ENCODE measurements around the gene SUPT4H1.

The SUPT4H1 gene

GRCh38 chr17:58316260-58316960, 35.6 kb downstream of the SUPT4H1 start:
- DNase-seq: no peak

DNA sequence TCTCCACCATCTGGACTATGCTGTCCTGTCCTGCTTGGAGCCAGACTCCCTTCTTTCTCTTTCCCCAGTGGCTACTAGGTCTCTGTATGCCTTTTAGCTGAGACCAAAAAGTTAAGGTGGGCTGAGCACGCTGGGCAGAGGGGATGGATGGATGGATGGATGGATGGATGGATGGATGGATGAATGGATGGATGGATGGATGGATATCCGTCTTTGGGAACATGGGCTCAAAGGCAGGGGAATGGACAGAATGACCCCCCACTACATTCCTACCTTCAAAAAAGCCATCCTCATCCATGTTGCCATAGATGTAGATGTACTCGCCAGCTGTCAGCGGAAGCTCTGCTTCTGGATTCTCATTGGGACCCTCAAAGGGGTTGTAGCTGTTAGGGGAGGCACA, 36.3 kb downstream of the SUPT4H1 start:
- no peak for DNase-seq

DNA sequence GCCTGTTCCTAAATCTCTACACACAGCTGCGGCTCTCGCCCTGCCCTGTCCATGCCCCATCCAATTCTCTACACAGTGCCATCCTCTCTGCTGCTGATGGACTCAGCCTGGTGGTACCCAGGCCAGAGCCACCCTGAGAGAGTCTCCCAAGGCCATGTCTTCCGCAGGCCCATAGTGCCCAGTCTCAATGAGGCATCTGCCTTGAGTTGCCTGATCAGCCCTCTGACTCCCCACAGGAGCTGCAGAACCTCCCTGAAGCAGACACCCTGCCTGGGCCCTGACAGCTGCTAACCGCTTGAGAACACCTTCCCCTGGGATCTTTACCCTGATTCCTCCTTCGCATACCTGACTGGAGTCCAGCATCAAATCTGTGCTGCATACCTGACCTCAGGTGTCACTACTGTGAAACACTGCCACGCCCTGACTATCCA, 36.7 kb downstream of the SUPT4H1 start:
- no peak for DNase-seq

DNA sequence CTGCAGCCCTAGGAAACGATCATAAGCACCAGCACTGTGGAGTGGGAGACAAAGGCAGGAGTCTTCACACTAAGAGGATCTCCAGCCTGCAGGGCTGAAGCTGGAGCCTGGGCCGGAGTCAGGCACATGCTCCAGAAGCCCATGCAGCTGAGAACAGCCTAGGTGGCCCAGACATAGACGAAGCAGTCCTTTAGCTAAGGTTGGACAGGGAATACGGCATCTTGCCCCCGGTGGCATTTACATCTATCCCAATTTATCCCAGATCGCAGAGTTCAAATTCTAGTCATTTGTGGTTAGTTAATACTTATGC, 37.3 kb downstream of the SUPT4H1 start:
- DNase-seq: no peak

- DNase-seq: no peak
Observed at GRCh38 chr17:58313815-58314705, 37.9 kb downstream of the SUPT4H1 start.

- DNase-seq: no peak
Observed at GRCh38 chr17:58312829-58313228, 39.2 kb downstream of the SUPT4H1 start.

GRCh38 chr17:58312021-58312630, 39.9 kb downstream of the SUPT4H1 start:
- DNase-seq: no peak

GRCh38 chr17:58311429-58311894, 40.5 kb downstream of the SUPT4H1 start:
- no peak for DNase-seq

DNA sequence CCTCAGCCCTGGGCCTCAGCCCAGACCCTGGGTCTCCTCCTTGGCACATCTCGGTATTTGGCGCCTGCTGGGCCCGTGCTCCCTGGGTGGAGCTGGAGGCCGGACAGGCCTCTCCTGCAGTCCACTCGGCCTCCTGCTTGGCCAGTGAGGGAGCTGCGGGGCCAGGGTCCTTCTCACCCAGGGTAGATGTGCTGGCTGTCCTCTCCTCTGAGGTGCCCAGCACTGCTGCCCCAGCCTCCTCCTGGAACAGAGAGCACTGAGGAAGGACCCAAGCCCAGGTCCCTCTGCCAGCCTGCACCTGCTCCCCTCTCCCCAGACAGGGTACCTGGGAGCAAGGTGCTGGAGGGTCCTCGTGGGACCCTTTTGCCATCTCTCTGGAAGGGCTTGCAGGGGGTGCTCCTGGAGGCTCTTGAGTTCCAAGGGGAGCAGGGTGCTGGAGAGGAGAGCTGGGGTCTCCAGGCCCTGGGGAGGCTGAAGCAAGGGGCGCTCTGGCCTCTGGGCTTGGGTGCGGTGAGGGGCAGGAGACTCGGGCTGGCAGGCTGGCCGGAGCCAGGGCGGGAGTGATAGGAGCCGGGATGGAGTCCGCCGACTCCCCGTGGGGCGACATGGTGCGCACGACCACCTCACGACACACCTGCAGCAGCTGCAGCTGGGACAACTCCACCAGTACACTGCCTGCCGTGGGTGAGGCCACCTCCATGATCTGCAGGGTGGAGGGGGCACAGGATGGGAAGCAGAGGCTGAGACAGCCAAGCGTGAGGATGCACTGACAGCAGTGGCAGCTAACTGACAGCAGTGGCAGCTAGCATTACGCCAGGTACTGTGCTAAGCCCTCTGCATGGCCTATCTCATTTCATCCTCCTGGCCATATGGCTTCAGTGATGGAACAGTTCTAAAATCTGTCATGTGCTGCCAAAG, 41.2 kb downstream of the SUPT4H1 start:
- DNase-seq: no peak

GRCh38 chr17:58309918-58310259, 42.1 kb downstream of the SUPT4H1 start:
- no peak for DNase-seq

DNA sequence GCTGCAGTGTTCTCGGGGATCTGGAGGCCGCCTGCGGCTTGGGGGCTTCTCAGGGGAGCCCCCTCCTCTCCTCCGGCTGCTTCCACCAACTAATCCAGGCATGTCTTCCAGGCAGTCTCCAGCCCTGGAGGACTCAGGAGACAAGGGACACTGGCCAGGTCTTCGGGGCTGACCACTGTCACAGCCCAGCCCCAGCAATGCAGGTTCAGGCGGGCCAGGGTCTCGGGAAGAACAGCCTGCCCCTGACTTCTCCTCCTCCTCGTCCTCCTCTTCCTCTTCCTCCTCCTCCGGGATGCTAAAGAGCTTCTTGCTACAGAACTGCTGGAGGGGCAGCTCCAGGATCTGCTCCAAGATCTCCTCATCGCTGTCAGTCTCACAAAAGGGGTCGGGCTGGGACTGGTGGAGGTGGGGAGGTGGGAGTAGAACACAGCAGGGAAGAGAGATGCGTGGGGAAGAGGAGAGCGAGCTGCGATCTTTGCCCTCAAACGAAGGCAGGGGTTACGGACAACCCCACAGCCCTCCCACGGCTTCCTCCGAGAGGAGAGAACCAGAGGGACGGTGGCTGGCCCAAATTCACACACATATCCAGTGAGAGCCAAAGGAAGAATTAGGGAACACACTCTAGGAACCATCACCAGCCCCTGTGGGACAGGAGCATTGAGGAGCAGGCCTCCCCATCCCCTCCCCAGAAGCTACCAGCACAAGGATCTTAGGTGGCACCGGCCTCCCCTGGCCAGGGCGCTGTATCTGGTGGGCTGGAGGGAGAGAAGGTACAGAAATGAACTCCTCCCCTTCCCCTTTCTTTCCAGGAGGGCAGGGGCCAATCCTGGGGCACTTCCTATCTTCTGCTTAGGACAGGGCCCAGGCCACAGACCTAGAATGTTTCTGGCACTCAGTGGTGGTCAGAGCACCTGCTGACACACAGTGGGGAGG, 42.8 kb downstream of the SUPT4H1 start:
- DNase-seq: no peak

- DNase-seq: no peak
Observed at GRCh38 chr17:58308173-58308984, 43.6 kb downstream of the SUPT4H1 start.

- DNase-seq: no peak
Observed at GRCh38 chr17:58307468-58308172, 44.4 kb downstream of the SUPT4H1 start.

DNA sequence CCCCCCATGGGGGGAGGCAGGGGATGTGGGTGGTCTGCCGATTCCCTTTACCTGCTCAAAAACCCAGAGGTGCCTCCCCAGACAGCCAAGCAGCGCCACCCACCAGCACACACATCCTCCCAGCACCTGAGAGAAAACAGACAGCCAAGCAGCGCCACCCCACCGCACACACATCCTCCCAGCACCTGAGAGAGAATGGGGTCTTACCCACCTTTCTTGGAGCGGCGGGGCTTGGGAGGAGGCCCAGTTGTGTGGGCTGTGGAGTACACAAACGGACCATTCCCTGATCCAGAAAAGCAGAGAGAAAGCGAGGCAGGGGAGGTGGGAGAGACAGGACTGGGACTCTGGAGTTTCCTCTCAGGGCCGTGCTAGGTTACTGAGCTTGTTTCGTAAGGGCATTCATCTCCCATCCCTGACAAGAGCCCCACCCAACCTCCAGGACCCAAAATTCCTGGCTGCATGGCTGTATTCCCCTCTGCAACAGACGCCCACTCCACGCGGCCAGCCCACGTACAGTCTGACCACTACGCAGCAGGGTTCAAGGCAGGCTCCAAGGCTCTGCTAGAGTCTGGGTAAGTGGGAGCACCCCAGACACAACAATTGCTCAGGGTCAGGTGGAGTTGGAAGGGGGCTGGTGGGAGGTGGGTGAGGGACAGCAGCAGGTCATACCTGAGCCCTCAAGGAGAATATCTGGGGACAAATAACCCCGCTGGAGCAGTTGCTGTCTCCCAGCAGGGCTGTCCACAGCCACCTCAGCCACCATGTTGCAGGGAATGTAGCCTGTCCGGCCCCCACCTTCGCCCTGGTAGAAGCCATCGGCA, 45.7 kb downstream of the SUPT4H1 start:
- no peak for DNase-seq

DNA sequence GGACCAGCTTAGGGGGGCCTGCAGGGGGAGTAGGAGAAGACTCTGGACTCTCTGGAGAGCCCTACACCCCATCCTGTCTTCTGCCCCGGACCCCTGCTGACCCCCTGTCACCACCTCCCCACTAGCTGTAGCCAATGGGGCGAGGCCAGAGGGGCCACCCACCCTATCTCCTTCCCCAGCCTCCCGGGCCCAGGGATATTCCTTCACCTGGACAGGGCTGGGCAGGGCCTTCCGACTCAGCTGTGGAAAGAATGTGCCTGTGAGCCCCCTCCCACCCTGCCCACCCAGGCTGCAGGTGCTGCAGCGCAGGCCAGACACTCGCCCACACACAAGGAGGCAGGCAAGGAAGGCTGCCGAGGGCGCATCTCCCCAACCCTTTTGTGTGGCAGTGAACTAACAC, 46.4 kb downstream of the SUPT4H1 start:
- DNase-seq: no peak

- no peak for DNase-seq
Observed at GRCh38 chr17:58304750-58305486, 47.1 kb downstream of the SUPT4H1 start.

DNA sequence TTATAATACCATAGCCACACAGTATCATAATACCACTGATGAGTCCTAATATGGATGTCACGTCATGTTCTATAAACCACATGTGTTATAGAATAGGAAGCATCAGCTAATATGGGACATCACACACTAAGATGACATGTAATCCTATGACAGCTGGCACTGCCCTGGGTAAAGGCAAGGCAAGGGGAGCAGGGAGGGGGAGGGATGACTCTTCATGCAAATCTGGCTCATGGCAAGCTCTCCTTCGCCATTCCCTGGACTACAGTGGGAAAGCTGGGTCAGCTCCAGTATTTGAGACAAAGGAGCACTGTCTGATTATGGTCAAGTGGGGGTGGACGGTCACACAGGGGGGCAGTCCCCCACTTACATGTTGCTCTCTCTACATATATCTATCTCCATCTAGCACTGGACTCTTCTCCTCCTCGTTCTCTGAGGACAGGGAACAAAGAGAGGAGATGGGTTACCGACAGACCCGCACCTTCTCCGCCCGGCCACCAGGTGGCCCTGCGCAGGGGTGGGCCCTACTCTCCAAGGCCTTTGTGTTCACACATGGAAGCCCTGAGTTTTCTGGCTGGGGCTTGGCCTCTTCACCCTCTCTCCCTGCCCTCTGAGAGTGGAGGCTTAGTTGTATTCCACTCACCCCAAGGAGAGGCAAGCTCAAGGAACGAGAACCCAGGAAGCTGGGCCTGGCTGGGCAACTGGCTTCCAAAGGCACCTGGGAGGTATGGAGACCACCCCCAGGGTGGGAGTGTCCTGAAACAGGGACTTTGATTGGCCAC, 47.8 kb downstream of the SUPT4H1 start:
- peak; percentile 52 to 53 for DNase-seq

All from stimulated activated CD4-positive, alpha-beta T cell treated with anti-CD3 and anti-CD28 coated beads, Interleukin-4, amount 100 ng/mL, for 4 hours (primary cell).